Left colon (tissue), 2 donors: ENCODE results near the gene PLEKHG1. TPM values are rescaled to one million over a fixed set of nuclear protein-coding genes. Genes with fewer than 3 reads are reported as not detected.
A peak's percentile ranks its signal among the peaks of the same experiment; 100 is the strongest.

Experiments
- ATAC-seq: fragments of 200-7000 bp; cut with Tn5 transposase; one replicate; pipeline ENCODE4 v1.9.1; 2020; ENCODE audit warnings: mild to moderate bottlenecking, moderate library complexity
- DNase-seq, 2 donors: peaks; one replicate each; pipeline ENCODE4 v3.0.0-alpha.2; 2020
- intact Hi-C, 2 donors: fragments of 100-400 bp; cut with DNase I in 1 of 2; cut with micrococcal nuclease in 1 of 2; formaldehyde crosslinking; loops; one replicate each; pipeline versions ENCODE4 v1.11.2 to v1.14.0; 2022; cut with DNase I, micrococcal nuclease
- total RNA-seq, 2 donors: library from RNA; stranded (reverse); fragmentation: NEBNext Ultra II Directional; extraction: Animal tissue kit (Norgen Biotek cat#: 25700); gene quantifications; one replicate each; pipeline ENCODE4 v1.2.1, GENCODE V29; 2021
- donor health status: DM: no; HTN: no; CAD: no.
- donor health status: DM: yes; HTN: yes; CAD: no.

Gene PLEKHG1
- total RNA-seq, 2 donors from 2014 or later, result 29.3 to 30.9 TPM

- DNase-seq, result no peak
- intact Hi-C loops, result no loop called here
- peak; percentile 42 for ATAC-seq
Measured at GRCh38 chr6:150610584-150610983, 10.9 kb downstream of the PLEKHG1 start.

- ATAC-seq (no peak), DNase-seq (no peak)
- intact Hi-C loops, result no loop called here
Measured at GRCh38 chr6:150613269-150613668, 13.6 kb downstream of the PLEKHG1 start.

- DNase-seq (no peak), ATAC-seq (no peak)
- intact Hi-C loops, result no loop called here
Measured at GRCh38 chr6:150615967-150616366, 16.3 kb downstream of the PLEKHG1 start.

GRCh38 chr6:150616586-150616985, 16.9 kb downstream of the PLEKHG1 start:
- intact Hi-C loops, result no loop called here
- ATAC-seq (no peak), DNase-seq (no peak)

- intact Hi-C loops, result no loop called here
- no peak for ATAC-seq
Measured at GRCh38 chr6:150617062-150617461, 17.4 kb downstream of the PLEKHG1 start.

GRCh38 chr6:150617496-150618460, 18.1 kb downstream of the PLEKHG1 start:
- peak; percentile 64 for ATAC-seq
- DNase-seq, result no peak
- intact Hi-C loops, result no loop called here

More at GRCh38 chr6:150617062-150617461, 17.4 kb downstream of the PLEKHG1 start:
- DNase-seq, result no peak

- no peak for DNase-seq
- intact Hi-C loops, result no loop called here
- no peak for ATAC-seq
Measured at GRCh38 chr6:150619275-150619674, 19.6 kb downstream of the PLEKHG1 start.

- DNase-seq (peak; percentile 41 to 54), ATAC-seq (peak; percentile 86)
- intact Hi-C loops, result no loop called here
Measured at GRCh38 chr6:150620244-150620643, 20.6 kb downstream of the PLEKHG1 start.

- intact Hi-C loops, result no loop called here
- no peak for DNase-seq
- peak; percentile 73 for ATAC-seq
Measured at GRCh38 chr6:150620763-150621162, 21.1 kb downstream of the PLEKHG1 start.

GRCh38 chr6:150622476-150622875, 22.8 kb downstream of the PLEKHG1 start:
- DNase-seq, result no peak
- ATAC-seq, result no peak
- intact Hi-C loops, result no loop called here

- DNase-seq (no peak), ATAC-seq (no peak)
- intact Hi-C loops, result no loop called here
Measured at GRCh38 chr6:150622941-150623874, 23.5 kb downstream of the PLEKHG1 start.

GRCh38 chr6:150624191-150624590, 24.5 kb downstream of the PLEKHG1 start:
- intact Hi-C loops, result no loop called here
- ATAC-seq, result no peak
- no peak for DNase-seq

- ATAC-seq, result no peak
- no peak for DNase-seq
- intact Hi-C loops, result no loop called here
Measured at GRCh38 chr6:150625927-150626326, 26.2 kb downstream of the PLEKHG1 start.

- intact Hi-C loops, result no loop called here
- ATAC-seq (no peak), DNase-seq (no peak)
Measured at GRCh38 chr6:150627154-150627553, 27.5 kb downstream of the PLEKHG1 start.

- ATAC-seq (peak; percentile 40), DNase-seq (no peak)
- intact Hi-C loops, result no loop called here
Measured at GRCh38 chr6:150627585-150628025, 27.9 kb downstream of the PLEKHG1 start.

GRCh38 chr6:150628908-150629307, 29.2 kb downstream of the PLEKHG1 start:
- peak; percentile 66 for ATAC-seq
- no peak for DNase-seq
- intact Hi-C loops, result no loop called here

- ATAC-seq, result no peak
- DNase-seq, result no peak
- intact Hi-C loops, result no loop called here
Measured at GRCh38 chr6:150631283-150631983, 31.7 kb downstream of the PLEKHG1 start.

GRCh38 chr6:150631984-150632642, 32.4 kb downstream of the PLEKHG1 start:
- no peak for DNase-seq
- intact Hi-C loops, result no loop called here

More at GRCh38 chr6:150631984-150632642, 32.4 kb downstream of the PLEKHG1 start:
- ATAC-seq, result no peak
